ENCODE results near the gene MYG1. TPM values are rescaled to one million over a fixed set of nuclear protein-coding genes. Genes with fewer than 3 reads are reported as not detected.

MYG1 gene
- total RNA-seq, 3 donors from 2014 or later, result 35.4 to 54.9 (median 38.0) TPM

DNA sequence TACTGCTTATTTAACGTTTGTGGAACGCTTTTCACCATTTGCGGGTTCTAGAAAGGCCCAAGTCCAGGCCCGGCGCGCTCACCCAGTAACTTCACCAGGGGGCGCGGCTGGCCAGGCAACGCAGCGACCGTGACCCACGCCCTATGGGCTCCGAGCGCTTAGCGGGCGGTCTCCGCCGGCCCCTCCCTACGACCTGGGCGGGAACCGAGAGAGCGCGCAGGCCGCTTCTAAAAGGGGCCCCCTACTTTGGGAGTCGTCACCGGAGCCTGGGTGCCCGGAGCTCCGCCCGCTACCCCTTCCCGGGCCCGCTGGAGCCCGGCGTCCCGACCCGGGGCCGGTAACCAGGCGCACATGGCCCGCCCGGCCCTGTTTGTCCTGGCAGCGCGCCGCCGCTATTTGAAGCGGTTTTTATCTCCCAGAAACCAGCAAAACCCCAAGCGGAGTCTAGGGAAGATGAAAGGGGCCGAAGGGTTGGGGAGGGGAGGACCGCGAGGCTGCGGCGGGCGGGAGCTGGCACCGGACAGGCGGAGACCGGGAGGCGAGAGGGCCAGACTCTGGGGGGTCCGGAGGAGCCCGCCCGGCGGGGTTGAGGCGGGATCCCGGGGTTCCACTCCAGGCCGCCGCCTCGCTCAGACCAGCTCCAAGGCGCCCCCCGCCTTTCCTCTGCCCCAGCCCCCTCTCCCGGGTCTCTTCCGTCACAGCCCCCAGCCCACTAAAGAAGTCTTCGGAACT, 25.4 kb downstream of the MYG1 start:
- DNase-seq, result peak; percentile 92 to 95 (median 92)
- Histone ChIP-seq H3K9me3 (no peaks in the 10 kb centered on the region), H3K36me3 (ENCODE audit: low read depth) (no peaks in the 10 kb centered on the region), H3K4me3 (peak overlapping the region; percentile 18), H3K4me1 (ENCODE audit: low read depth) (peaks cover 21% of the 10 kb centered on the region)
- TF ChIP-seq, protein P1, sequence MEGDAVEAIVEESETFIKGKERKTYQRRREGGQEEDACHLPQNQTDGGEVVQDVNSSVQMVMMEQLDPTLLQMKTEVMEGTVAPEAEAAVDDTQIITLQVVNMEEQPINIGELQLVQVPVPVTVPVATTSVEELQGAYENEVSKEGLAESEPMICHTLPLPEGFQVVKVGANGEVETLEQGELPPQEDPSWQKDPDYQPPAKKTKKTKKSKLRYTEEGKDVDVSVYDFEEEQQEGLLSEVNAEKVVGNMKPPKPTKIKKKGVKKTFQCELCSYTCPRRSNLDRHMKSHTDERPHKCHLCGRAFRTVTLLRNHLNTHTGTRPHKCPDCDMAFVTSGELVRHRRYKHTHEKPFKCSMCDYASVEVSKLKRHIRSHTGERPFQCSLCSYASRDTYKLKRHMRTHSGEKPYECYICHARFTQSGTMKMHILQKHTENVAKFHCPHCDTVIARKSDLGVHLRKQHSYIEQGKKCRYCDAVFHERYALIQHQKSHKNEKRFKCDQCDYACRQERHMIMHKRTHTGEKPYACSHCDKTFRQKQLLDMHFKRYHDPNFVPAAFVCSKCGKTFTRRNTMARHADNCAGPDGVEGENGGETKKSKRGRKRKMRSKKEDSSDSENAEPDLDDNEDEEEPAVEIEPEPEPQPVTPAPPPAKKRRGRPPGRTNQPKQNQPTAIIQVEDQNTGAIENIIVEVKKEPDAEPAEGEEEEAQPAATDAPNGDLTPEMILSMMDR (IDR thresholded peaks at IDR 0.05), result peak; percentile 73
- intact Hi-C loops (cut with DNase I, micrococcal nuclease), result no loop called here
- peak; percentile 81 for ATAC-seq

DNA sequence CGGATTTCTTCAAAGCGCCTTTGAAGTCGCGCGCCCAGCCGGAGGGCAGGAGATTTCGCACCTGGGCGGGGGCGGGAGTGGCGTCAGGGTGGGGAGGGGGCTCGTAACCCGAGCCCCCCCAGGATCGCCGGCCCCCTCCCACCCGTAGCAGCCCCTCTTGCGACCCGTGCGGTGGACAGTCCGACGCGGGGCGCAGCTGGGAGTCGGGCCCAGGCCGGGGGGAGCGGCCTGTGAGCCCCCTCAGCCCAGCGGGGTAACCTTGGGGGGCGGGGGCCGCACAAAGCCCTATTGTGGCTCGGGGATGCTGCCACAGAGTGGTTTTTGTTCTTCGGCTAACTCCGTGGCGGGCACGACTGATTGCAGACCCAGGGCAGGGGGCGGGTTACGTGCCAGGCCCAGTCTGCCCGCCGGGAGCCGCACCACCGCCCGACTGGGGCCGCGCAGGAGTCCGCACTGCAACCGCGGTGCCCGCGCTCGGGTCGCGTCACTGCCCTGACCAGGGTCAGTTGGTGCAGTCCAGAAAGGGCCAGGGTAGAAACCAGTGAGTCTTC, 26.1 kb downstream of the MYG1 start:
- peaks cover 16% of the 10 kb centered on the region for H3K4me1 ChIP-seq (ENCODE audit: low read depth)
- H3K36me3 ChIP-seq (ENCODE audit: low read depth), result no peaks in the 10 kb centered on the region
- ATAC-seq (no peak), DNase-seq (peak; percentile 16 to 67 (median 56))
- H3K9me3 ChIP-seq, result no peaks in the 10 kb centered on the region
- TF ChIP-seq, protein P1 (IDR thresholded peaks at IDR 0.05), result no peak
- peak overlapping the region; percentile 18 for H3K4me3 ChIP-seq
- intact Hi-C loops (cut with DNase I, micrococcal nuclease), result no loop called here

DNA sequence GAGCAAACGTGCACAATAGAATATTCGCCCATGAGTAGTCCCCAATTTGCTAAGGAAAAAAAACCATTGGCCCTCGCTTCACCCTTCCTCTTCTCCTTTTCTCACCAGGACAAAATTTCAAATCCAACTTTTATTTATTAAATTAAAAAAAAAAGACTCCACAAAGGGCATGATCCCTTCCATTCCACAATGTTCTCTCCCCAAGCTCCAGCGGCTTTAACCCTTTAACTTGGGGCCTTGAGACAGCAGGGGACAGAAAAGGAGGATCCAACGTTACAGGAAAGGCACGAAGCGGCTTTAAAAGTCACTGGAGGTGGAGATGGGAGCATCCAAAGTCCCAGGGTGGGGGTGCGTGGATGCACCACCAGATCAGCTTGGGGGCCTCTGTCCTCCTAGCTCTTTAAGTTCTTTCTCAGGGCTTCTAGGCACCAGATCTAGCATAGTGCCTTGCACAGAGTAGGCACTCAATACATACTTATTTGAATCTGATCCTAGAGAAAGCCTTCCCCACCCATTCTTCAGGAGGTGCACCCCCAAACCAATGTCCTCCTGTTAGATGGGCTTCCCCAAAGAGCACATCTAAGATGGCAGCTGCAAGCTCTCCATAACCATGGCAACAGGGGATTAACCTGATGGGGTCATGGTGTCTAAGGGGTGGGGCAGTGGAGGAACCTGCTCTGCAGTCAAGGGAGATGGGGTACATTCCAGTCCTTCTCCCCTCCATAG, 27.1 kb downstream of the MYG1 start:
- no peaks in the 10 kb centered on the region for H3K36me3 ChIP-seq (ENCODE audit: low read depth)
- ATAC-seq (no peak), DNase-seq (no peak)
- intact Hi-C loops (cut with DNase I, micrococcal nuclease), result no loop called here
- no peaks in the 10 kb centered on the region for H3K9me3 ChIP-seq
- H3K4me3 ChIP-seq, result no peak overlapping the region
- peaks cover 12% of the 10 kb centered on the region for H3K4me1 ChIP-seq (ENCODE audit: low read depth)
- TF ChIP-seq, protein P1 (IDR thresholded peaks at IDR 0.05), result no peak

DNA sequence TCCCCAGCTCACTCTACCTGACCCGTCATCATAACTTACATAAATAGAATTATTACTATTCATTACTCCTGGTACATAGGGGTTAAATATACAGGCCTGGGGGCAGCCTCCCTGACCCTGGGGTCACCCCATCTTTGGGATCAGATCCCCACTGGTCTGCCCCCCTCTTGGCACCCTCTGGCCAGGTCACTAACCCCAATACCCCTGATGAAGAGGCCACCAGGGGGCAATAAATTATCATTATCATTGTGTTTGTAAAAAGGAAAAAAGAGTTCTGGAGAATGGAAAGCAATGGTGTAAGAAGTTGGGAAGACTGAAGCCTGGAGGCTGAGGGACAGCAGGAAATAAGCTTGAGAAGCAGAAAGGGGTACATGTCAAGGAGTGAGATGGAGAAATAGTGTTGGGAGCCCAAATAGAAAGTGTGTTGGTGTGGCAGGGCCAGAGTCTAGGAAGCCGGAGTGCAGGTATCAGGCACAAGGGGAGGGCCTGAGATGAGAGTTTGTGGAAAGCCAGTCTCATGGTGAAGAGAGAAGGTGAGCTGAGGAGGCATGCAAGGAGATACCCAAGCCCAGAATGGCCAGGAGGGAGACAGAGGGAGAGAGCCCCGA, 28.0 kb downstream of the MYG1 start:
- no peak for ATAC-seq

DNA sequence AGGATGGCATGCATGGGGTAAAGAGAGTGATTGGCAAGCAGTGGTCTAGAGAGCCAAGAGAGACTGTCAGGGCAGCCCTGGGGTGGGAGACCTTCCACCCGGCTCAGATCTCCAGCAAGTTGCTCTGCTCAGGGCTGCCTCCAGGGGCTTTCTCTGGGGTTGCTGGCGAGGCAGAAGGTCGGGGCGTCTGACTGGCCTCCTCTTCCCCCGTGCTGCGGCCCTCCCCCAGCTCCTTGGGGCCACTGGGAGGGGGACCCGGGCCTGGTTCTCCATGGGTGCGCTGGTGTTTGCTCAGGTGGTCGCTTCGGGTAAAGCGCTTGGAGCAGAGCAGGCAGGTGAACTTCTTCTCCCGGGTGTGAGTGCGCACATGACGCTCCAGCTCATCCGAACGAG, 28.5 kb downstream of the MYG1 start:
- Histone ChIP-seq H3K4me1 (ENCODE audit: low read depth) (peaks cover 6% of the 10 kb centered on the region), H3K36me3 (ENCODE audit: low read depth) (no peaks in the 10 kb centered on the region), H3K4me3 (no peak overlapping the region), H3K9me3 (no peaks in the 10 kb centered on the region)
- TF ChIP-seq, protein P1 (IDR thresholded peaks at IDR 0.05), result no peak
- intact Hi-C loops (cut with DNase I, micrococcal nuclease), result no loop called here
- ATAC-seq (no peak), DNase-seq (no peak)

More for the DNA sequence above, 28.0 kb downstream of the MYG1 start:
- intact Hi-C loops (cut with DNase I, micrococcal nuclease), result no loop called here
- peaks cover 6% of the 10 kb centered on the region for H3K4me1 ChIP-seq (ENCODE audit: low read depth)
- no peak overlapping the region for H3K4me3 ChIP-seq
- TF ChIP-seq, protein P1 (IDR thresholded peaks at IDR 0.05), result no peak
- no peaks in the 10 kb centered on the region for H3K36me3 ChIP-seq (ENCODE audit: low read depth)
- peak in 1 of 3 donors; percentile 21 for DNase-seq
- H3K9me3 ChIP-seq, result no peaks in the 10 kb centered on the region
